GM15510 (cell line): ENCODE results near the gene TMEM255B.

ENCODE experiments used
- POLR2A ChIP-seq: IDR thresholded peaks from 3 replicates; pipeline ENCODE4 v1.6.1; 2011; ENCODE audit warnings: borderline replicate concordance; ENCODE audit not compliant: insufficient read length; ENCODE audit errors: extremely low read depth

Gene TMEM255B

DNA sequence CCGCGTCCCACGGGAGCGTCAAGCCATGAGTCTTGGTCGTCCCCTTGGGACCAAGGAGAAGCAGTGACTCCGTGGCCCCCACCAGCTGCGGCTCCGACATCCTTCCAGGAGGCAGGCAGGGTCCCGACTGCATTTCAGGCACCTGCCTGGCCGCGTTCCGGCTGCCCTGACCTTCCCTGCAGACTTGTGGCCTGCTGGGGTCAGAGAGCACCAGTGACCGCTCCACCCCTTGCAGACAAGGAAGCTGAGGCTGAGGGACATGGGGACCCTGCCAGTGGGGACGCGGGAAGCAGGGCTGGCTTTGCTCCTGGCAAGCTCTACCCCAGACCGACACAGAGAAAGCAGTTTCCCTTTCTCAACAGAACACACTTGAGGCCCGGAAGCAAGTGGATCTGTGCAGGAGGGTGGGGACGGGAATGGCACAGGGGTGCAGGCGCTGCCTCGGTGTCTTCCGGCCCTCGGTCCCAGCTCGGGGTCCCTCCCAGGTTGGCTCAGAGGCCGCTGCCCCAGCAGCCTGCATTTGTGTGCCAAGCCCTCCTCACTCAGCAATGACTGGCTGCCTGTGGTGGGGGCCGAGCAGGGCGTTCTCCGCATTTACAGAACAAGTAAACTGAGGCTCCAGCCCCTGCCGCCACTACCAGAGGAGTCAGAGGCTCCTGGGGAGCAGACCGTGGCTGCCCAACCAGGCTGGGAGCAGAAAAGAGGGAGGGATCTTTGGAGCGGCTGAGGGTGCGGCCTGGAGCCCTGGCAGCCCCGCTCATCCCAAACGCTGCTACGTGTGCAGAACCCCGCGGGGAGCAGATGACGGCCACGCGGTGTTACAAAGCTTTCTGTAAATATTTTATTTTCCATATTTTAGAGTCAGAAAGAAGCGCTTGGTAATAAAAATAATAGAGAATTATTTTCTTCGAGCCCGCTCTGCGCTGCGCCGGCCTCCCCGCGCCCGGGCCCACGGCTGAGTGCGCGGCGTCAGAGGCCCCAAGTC, 61.0 kb downstream of the TMEM255B start:
- no peak for TF ChIP-seq POLR2A

DNA sequence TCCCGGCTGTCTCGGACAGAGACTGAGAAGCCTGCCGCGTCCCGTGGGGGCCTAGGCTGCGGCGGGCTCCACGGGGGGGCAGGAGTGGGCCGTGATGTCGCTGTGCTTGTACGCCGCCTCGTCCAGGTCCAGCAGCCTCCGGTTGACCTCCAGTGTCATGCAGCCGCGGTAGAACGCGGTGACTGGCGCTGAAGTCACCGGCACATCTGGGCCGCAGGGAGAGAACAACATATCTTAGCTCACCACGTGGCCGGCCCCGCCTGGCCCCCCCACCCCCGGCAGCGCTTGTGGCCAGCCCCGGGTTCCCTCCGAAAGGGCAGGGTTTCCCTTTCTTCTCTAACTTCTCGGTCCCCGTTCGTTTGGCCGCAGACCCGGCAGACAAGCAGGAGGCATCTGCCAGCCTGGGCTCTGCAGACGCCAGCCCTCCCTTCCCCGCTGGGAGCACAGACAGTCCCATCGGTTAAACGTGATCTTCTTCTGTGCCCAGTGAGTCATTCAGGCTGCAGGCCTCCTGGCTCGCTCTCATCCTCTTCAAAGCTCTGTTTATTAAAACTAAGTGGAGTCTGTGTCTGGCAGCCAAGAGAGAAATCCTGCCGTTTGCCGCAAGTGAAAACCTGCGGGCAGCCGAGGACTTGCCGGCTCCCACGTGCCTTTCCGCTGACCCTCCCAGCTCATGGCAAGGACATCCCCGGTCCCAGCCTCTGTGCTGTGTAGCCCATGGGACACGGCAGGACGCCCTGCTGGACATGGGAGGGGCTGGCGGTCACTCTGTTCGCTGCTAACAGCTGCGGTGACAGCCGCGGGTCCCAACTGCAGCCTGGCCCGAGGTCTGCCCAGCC, 62.0 kb downstream of the TMEM255B start:
- TF ChIP-seq POLR2A: no peak

DNA sequence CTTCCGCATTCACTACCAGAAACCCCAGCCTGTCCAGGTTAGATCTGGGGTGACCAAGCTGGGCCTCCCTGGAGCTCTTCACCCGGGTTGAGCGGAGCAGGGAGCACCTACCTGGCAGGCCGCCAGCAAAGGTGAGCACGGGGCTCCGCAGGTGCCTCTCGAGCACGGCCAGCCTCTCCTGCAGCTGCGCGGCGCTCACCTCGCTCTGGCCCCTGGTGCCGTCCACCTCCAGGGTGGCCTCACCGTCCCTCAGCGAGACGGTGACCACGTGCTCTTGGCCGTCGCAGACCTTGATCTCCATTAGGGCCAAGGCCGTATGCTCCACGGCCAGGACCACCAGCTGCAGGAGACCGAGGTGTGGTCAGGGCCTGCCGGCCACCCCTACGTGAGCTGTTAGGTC, 62.8 kb downstream of the TMEM255B start:
- TF ChIP-seq POLR2A: no peak

DNA sequence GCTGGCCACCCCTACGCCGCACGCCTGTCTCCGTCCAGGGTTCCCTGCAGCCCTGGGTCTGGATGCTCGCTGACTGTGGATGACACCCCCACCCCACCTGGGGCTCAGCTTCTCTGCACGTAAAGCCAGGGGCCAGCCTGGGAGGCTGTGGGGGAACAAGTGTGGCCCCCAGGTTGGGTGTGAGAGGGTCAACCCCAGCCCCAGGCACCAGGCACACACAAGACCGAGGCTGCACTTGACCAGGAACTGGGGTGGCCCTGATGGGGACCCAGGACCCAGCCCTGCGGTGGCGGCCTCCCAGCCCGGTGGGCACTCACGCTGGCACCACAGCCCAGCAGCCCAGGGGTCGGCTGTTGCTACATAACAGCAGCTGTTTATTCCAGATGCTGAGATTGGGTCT, 63.2 kb downstream of the TMEM255B start:
- TF ChIP-seq POLR2A: no peak

DNA sequence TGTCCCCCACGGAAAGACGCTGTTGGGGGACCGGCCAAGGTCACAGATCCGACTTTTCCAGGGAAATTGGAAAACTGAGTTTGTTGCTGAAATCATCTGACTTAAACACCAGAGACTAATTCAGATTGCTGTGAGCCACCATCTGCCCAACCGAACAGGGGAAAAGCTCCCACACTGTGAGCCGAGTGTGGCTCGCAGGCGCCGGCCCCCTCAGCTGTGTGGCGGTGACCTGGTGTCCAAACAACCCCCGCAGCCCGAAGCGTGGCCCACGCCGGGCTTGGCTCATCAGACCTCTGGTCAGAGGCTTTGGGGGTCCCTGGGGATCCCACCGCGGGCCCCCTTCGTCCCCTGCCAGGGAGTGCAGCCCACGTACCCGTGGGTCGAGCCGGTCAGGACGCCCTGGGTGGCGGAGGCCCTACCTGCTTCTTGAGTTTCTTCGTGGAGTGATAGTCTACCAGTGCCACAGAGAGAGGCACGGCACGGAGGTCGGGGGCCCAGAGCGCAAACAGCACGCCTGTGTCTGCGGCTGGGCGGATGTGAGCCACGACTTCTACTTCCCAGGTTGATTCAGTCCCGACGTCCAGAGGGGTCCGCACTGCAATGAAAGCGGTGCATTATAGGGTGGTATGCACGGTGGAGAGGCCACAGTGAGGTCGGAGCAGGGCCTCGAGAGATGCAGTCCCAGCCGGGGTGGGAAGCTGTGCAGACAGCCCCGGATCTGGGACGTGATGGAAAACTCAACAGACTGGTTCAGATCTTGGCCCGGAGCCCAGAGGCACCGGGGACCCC, 64.1 kb downstream of the TMEM255B start:
- TF ChIP-seq POLR2A: no peak

GRCh38 chr13:113823771-113824170, 64.7 kb downstream of the TMEM255B start:
- no peak for TF ChIP-seq POLR2A

DNA sequence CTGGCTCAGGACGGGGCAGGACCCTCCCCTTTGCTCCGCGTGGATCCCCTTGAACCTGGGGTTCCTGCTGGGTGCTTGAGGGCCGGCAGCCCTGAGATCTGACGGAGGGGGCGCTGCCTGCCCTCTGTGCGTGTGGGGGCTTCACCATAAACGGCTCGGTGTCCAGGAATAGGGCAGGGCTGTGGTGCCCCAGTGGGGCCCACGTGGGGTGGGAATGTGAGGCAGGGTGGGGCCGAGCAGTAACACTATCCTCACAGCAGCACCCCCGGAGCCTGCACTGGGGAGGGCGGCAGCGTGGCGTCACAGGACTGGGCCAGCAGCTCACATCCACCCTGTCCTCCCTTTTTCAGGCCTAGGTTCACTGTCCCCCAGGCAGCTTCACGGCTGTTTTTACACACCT, 66.8 kb downstream of the TMEM255B start:
- no peak for TF ChIP-seq POLR2A

DNA sequence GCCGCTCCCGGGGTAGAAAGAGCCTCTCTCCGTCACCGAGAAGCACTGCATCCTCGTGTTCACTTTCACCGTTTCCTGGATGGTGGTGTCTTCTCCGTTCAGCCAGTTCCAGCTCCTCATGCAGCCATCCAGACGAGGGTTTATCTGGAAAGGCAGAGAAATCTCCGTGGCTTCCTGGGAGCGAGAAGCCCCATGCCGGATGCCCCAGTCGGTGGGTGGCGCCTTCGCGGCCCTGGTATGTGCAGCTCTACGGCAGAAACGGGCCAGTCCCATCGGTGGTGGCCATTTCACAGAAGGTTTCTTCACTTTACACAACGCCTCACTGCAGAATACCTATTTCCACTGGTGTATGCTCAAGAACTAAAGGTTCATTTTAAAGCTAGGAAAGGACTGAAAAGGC, 68.0 kb downstream of the TMEM255B start:
- no peak for TF ChIP-seq POLR2A

DNA sequence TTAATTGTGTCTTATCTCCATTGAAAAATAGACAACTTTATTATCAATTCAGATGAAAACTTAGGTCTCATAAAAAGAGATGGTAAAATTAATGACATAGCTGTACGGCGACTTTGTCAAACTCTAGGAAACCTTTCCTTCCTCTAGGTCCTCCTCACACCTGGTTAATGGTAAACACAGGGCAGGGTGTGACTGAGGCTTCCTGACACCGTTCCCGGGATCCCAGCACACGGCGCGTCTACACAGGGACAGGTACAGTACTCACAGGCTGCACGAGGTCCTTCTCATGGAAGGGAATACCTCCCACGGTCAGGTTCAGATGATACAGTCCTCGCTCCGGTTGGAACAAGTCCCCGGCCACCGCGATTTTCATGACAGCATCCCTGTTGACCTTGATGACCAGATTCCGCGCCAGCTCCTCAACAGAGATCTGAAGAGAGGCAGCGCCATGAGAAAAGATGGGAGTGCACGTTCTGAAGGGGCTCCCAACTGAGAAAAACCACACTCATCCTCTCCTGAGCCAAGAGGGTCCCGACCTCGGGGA, 69.3 kb downstream of the TMEM255B start:
- TF ChIP-seq POLR2A: no peak

GRCh38 chr13:113831061-113831460, 72.0 kb downstream of the TMEM255B start:
- no peak for TF ChIP-seq POLR2A

DNA sequence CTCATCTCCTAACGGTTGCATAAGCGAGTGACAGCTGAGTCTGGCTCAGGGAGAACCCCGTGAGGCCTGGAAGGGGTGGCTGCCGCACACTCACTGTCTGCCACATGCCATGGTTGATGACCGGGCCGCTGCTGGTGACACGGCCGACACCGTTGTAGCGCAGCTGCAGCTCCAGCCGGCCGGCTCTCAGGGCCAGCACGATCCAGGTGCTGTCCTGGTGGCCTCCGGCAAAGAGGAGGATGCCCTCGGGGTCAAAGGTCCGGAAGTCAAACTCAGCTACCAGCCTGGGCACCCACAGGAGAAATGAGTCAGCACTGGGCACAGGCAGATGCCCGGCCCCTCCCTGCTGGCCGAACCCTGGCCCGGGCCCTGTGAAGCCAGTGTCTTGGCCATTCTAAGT, 73.2 kb downstream of the TMEM255B start:
- TF ChIP-seq POLR2A: no peak

- no peak for TF ChIP-seq POLR2A
These were observed 73.6 kb downstream of the TMEM255B start for GRCh38 chr13:113832631-113833030.

DNA sequence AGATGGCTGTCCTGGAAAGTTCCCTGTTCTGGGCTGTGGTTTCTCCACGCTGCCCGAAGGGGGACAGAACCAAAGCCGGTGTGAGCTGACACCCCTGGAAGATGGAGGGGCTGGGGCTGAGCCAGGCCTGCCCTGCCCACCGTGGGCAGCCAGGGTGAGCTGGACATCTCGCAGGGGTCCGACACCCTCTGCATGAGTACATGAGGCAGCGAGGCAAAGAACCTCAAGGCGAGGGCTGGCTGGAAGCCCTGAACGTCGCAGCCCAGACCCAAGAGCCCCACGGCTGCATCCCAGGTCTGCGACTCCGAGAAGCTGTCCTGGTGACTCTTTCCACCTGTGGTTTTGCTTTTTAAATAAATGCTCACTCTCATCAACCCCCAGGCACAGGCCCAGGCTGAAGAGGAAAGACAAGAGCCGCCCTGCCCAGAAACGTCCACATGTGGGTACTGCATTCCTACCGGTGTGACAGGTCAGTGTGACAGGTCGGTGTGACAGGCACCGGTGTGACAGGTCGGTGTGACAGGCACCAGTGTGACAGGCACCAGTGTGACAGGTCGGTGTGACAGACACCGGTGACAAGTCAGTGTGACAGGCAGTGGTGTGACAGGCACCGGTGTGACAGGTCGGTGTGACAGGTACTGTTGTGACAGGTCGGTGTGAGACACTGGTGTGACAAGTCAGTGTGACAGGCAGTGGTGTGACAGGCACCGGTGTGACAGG, 74.2 kb downstream of the TMEM255B start:
- TF ChIP-seq POLR2A: no peak
